NCI-H2227 (cell line): ENCODE measurements around the gene MAPK4.

ENCODE experiments used
- DNase-seq: peaks from one replicate; lab custom pipeline; 2025; ENCODE audit not compliant: unreplicated experiment; lab: John Stamatoyannopoulos, UW

Gene MAPK4

DNA sequence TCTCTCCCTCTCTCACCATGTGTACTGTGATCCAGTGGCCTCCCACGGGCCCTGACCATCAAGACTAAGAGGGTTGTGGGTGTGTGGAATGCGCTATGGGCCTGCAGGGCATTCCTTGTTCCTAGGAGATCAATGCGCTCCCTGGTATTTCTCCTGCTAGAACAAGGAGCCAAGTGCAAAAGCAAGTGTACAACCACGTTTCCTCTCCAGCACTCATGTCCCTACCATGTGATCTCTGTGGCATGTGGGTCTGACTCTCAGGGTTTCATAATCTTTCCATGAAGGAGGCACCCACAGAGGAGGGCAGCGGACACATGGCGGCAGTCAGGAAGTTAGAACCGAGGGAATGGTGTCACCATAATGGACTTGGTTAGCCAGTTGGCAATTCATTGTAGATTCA lies 91.4 kb downstream of the MAPK4 start:
- no peak for DNase-seq

DNA sequence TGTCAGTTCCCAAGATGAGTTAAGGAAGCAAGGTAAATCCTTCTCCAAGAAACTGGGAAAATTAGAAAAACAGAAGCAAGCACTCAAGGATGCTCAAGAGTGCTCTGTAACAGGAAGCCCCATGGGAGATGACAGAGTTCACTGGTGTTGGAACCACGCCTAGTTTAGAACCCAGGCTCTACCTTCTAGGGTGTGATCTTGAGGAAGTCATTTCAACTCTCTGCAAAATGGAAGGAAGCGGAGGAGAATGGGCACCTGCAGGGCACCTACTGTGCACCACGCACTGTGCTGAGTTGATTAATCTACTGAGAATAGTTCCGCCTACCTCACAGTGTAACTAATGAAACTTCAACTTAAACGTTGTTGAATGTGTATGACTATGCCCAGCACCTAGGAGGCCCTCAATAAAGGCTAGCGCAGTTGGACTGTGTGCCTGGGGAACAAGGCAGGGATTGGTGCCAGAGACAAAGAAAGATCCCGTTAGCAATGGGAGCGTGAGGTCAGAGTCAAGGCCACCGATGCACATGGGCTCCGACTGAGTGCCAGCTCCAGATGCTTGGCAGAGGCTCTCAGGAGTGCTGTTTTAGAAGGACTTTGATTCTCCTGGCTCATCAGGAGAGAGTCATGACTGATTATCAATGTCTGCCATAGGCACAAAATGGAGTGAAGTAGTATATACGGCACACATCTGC lies 93.7 kb downstream of the MAPK4 start:
- DNase-seq = no peak

DNA sequence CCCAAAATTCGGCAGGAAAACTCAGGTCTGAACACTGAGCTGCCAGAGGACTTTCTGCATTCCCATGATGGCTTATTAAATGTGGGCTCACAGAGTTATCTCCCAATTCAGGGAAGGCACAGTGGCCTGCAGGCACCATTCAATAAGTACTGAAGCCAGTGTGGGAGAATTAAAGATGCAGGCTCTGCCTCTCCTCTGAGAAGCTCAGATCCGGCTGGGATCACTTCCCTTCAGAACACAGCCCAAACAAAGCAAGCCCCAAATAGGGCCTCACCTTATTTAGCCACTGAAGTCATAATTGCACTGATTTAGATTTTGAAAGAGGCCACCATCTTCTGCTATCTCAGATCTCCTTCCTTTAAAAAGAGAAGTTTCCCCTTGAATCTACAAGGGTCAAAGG lies 94.3 kb downstream of the MAPK4 start:
- DNase-seq = no peak

DNA sequence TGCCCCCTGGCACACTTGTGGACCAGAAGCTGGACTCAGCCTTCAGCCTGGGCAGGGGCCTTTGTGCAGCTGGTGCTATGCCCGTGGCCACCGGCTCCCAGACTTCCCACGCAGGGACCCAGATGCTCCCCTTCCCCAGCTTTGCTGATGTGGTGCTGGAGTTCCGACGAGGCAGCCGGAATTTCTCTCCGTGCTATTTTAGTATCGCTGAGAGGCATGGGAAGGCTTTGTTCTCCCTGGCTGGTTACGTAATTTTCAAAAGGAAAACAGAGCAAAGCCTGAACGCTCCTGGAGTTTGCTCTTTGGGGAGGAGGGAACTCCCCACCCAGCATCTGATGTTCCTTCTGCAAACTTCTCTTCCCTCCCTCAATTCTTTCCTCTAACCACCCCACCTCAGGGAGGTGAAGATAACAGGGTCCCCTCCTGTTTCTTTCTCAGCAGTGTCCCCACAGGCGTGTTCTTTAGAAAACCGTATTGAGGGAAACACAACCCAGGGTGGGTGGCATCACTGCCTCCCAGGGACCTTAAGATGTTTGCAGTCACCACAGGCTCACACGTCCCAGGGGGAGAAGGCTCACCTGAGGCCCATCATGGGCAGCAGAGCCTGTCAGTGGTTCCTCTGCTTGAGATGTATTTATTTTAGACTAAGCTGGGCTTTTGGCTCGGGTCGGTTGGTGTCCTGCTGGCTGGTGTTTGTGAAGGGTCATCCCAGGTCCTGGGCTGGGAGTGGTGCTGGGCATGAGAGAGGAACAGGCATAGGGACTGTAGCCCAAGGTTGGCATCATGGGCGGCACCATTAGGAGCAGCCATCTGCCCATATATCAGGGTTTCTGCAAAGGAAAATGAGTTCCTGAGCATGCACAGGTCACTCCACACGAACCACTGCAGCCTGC lies 95.0 kb downstream of the MAPK4 start:
- DNase-seq = no peak

DNA sequence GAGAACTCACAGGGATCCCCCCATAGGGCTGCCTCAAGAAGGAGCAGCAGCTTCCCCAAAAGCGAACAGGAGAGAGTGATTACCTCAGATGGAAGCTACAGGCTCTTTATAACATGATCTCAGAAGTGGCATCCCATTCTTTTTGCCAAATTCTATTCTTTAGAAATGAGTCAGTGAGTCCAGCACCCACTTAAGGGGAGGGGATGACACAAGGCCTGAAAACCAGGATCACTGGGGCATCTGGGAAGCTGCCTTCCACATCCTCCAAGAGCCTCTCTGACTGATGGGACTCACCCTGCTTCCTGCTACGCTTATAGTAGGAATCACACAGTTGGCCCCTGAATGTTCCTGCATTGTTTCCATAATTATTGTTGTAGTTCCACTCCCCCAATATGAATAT lies 96.5 kb downstream of the MAPK4 start:
- DNase-seq = no peak

DNA sequence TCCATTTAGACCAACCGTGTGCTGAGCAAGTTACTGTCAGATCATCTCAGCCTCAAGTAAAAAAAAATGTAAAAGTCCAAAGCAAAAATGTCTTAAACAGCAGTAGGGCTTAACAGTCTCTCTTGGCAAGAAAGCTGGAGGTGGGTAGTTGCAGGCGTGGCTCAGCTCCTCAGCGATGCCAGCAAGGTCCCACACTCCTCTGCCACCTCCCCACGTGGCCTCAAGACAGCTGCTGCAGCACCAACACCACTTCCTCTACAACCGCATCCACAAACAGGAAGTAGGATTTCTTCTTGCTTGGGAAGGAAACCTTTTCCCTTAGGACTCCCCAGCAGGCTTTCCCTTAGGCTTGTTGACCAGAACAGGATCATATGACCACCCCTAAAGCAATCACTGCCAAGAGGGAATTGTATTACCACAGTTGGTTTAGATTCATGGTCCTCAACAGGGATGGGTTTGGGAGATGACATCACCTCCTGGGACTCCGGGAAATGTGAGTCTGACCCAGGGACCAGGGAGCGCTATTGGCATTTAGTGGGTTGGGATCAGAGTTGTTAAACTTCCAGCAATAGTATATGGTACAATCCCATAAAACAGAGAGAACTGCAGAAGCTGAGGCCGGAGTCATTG lies 97.1 kb downstream of the MAPK4 start:
- DNase-seq = no peak

DNA sequence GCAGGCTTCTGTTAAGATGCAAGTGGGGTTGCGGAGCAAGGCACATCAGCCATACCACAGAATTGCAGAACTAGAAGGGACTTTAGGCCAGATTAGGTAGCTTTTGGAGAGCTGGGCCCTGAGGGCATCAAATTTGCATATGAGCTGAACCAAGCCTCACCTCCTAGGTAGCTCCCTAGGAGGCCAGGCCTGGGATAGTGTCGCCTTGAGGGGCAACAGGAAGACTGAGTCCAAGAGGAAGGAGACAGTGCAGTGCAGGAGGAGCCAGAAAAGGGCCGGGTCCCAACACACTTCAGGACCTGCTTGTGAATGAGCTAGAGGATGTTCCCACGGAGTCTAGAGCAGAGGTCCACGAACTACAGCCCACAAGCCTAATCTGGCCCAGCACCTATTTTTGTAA lies 98.7 kb downstream of the MAPK4 start:
- no peak for DNase-seq

DNA sequence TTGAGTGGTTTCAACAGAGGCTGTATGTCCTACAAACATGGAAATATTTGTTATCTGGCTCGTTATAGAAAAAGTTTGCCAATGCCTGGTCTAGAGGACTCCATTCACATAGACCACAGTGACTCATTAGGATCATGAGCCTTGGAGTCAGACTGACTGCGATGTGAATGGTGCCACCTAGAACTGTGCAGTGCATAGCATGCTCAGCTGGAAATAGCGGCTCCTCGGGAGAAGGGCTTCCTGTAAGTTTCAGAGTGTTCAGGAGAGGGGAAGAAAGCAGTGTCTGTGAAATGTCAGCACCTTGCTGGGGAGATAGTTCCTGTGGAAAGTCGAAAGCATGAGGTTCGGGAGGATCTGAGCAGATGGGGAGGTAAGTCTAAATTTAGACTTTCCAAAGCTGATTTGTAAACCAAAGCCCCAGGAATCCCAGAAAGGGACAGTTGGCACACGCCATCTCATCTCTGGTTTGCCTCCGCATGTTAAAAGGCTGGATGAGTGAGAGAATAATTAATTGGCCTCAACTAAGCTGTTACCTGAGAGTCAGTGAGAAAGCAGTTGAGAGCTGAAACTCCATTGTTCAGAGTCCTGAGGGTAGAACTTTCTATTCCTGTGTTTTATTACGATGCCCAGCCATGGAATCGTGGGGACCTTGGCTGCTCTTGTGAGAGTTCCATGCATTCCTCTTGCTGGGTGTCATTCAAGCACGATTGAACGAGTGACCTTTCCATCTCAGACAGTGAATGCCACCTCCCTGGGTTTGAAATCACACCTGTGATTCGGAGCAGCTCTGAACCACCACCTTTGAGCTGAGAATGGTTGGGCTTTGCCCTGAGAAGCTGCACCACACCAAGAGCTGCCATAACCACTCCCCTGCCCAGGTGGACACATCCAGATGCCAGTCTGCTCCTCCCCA lies 99.5 kb downstream of the MAPK4 start:
- no peak for DNase-seq

DNA sequence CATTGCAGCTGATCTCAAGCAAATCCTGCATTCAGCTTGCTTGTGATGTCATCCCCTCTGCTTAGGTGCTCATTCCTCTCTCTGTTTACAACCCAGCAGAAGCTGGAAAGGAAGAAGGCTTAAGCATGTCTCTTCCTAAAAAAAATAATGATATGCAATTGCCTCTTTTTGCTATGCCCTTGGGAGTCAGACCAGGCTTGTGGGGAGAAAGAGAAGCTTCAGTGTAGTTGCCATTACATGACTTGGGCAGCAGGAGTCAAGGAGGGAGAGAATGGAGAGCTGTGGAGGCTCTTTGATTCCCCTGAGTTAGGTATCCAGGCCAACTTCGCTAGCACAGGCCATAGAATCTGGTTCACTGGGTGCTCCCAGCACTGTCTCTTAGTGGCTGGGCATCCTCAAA lies 101.1 kb downstream of the MAPK4 start:
- DNase-seq = no peak

DNA sequence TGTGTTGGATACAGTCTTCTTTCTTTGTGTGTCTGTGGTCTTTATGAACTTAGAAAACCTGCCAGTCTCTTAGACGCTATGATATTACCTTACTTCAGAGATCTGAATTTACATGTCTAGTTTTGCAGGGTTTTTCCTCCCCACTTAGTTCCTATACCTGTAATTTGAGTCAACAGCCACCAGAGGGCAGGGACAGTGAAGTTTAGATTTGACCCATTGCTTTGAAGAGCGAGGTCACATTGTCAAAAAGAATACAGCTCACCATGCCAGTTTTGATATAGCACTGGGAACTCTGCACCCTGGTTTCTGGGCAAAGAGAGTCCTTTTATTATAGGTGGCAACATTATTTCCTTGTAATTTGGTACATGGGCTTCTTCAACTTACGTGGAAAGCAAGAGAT lies 102.3 kb downstream of the MAPK4 start:
- DNase-seq = no peak

DNA sequence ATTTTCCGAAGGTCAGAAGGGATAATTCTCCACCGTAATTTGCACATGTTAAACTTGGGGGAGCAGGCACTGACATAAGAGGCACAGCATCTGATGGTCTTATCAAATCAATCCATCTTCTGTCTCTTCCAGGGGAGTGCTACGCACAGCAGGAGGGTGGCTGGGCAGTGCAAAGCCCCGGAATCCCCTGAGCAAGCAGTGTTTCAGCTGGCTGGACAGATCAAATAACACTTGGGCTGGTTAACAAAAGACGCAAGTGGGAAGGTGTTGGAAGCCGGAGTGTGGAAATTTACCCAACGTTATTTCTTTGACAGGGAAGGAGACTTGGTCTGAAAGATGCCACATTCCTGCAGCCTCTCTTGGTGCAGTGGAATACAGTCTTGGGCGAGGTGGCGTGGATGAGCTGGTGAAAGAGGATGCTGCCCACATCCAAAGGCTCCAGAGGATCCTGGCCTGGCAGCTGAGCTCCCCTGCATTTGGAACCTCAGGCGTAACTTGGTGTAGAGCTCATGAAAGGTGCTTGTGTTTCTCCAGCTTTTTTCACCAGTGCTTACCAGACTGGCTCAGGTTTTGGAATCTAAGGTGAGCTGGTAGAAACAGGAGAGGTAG lies 103.0 kb downstream of the MAPK4 start:
- DNase-seq = no peak

DNA sequence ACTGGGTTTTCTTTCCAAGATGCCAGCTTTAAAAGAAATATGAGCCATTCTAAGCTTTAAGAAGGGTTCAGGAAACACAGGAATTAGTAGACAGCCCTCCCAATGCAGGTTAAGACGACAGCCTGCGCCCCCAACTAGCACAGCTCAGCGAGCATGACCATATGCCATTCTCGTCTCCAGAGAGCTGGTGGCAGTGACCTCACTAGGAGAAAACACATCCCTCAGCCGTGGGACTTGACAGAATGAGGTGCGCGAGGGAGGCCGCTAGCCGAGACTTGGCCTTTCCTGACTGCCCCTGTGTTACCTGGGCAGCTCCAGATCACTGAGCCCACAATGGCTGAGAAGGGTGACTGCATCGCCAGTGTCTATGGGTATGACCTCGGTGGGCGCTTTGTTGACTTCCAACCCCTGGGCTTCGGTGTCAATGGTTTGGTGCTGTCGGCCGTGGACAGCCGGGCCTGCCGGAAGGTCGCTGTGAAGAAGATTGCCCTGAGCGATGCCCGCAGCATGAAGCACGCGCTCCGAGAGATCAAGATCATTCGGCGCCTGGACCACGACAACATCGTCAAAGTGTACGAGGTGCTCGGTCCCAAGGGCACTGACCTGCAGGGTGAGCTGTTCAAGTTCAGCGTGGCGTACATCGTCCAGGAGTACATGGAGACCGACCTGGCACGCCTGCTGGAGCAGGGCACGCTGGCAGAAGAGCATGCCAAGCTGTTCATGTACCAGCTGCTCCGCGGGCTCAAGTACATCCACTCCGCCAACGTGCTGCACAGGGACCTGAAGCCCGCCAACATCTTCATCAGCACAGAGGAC lies 103.9 kb downstream of the MAPK4 start:
- no peak for DNase-seq

DNA sequence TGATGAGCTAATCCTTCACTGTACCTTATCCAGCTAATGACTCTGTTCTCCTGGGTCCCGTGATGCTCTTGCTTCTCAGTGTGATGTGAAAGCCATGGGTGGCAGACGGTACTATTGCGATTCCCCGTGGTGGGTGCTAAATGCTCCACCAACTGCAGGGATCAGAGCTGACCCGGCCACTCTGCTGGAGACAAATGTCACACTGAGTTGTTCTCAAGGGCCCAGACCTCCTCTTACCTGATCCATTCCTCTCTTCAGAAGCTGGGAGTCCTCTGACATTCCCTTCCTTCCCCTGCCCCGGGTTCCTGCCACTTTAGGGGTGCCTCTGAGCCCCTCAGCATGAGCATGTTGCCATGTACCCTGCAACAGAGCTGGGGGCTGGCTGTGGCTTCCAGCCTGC lies 105.1 kb downstream of the MAPK4 start:
- no peak for DNase-seq

DNA sequence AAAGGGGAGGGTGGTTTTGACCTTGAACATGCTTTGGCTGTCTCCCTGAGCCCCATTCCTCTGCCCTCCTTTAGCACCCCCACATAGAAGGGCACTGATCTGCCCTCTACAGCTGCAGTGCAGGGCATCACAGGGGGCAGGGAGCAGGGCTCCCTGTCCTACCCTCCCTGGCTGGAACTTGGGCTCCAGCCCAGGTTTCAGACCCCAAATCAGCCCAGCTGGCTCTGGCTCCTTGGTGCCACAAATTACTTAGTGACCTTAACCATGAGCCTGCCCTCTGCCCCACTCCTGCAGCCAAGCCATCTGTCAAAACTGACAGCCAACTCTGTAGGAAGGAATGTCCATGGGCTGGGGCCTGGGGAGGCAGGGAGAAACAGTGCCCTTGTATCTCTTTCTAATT lies 105.6 kb downstream of the MAPK4 start:
- no peak for DNase-seq

DNA sequence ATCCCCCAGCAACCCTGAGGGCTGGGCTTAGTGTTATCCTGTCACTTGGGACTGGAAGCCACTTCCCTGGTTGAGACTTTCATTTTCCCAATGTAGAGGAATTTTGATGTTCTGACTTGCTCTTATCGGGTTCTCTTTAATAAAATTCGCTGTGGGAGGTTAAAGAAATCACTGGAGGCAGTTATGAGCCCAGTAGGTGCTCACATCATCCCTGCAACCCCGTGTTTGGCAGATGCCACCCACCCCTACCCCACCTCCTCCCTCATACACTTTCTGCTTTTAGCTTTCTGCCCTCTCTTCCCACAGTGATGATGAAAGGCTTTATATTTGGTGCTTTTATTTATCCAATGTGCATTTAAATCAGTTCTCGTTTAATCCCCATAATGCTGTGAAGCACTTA lies 106.6 kb downstream of the MAPK4 start:
- no peak for DNase-seq

DNA sequence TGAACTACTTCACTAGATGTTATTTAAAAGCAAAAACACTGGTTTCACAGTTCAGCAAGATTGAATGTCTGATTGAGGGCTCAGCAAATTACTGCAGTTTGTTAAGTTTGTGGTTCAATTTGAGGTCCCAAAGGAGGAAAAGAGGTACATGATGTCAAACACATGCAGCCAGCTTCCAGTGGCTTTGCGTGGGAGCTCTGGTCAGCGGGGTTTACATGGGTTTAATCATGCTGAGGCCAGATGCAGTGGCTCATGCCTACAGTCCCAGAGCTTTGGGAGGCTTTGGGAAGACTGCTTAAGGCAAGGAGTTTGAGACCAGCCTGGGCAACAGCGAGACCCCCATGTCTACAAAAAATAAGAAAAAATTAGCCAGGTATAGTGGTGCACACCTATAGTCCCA lies 111.5 kb downstream of the MAPK4 start:
- DNase-seq = no peak

DNA sequence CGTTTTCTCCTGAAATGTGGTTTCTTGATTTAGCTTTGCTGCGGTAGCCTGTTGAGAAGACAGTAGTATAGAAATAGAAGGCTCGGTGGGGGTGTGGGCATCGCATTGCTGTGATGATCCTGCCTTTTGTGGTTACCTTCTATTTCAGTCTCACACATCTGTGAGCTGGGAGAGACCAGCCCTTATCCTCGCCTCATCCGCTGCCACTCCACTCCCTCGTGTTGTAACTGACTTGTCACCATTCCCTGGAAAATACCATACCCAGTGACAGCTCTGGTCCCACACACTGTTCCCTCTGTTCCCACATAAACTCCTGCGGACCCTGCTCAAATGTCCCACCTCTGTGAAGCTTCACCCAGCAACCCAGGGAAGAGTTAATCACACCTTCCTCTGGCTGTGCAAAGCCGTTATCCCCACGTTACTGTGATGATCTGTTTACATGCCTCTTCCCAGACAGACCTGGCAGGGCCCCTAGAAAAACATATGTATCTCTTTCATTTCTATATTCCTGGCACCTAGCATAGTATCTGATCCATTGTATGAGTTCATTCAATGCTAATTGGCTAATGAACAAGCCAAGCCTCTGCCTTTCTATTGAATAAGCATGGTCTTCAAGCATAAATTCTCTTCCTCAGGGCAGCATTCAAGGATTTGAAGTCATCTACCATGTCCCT lies 114.6 kb downstream of the MAPK4 start:
- no peak for DNase-seq

DNA sequence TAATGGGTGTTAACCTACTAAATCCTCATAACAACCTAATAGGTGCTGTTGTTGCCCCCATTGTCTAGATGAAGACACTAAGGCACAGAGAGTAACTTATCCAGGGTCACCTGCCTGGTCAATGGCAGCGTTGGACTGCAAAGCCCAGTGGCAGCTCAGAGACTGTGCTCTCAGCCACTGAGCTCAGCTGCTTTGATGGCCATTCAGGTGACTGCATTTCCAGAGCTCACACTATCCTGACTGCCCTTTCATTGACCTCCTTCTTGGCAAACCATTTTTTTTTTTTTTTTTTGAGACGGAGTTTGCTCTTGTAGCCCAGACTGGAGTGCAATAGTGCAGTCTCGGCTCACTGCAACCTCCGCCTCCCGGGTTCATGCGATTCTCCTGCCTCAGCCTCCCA lies 115.2 kb downstream of the MAPK4 start:
- no peak for DNase-seq

DNA sequence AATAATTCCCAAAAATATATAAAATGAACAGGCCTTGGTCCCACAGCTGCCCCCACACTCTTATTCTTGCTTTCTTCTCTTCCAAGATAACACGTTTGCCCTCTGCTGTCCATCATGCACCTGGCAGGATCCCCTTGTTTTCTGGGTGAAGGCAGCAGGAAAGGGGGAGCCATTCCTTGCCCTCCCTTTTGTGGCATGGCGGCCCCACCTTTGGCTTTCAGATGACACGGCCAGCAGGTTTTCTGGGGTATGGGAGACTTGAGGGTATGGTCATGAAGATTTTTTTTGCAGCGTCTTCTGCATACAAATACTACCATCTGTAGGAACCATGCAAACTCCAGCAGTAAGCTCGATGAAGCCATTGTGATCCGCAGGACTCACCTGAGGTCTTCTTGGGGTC lies 118.8 kb downstream of the MAPK4 start:
- no peak for DNase-seq
